EL (cell line): Measurements from ENCODE around the gene FAM193B.

Experiments used
- DNase-seq: peaks from one replicate; pipeline ENCODE4 v3.0.0-alpha.2; 2016

FAM193B gene

DNA sequence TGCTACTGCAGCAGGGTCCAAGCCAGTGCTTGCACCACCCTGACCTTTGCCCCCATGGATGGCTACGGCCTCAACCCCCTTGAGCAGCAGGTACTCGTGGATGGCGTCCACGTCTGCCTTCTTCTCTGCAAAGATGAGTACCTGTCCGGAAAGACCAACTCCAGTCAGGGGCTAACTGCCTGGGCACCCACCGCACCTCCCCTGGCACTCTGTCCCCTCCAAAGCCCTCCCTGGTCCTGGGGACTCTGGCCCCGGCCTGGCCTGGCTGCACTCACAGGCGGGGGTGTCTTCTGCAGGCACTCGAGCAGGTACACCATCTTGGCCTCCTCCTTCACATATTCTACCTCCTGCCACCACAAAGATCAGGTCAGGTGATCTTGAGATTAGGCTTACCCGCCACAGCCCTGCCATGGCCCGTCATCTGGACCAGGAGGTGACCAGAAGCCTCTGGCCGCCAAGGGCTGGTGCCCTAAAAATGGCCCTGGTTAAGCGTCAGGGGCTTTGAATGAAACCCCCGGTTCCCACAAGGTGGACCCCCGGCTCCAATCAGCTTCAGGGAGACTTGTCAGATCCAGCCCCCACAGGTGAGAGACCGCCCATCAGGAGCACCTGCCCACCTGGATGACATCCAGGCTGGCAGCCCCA is 41.5 kb downstream of the FAM193B start:
- no peak for DNase-seq

- no peak for DNase-seq
Observed at GRCh38 chr5:177511796-177512675, 42.3 kb downstream of the FAM193B start.

- DNase-seq, result no peak
Observed at GRCh38 chr5:177511181-177511580, 43.2 kb downstream of the FAM193B start.

DNA sequence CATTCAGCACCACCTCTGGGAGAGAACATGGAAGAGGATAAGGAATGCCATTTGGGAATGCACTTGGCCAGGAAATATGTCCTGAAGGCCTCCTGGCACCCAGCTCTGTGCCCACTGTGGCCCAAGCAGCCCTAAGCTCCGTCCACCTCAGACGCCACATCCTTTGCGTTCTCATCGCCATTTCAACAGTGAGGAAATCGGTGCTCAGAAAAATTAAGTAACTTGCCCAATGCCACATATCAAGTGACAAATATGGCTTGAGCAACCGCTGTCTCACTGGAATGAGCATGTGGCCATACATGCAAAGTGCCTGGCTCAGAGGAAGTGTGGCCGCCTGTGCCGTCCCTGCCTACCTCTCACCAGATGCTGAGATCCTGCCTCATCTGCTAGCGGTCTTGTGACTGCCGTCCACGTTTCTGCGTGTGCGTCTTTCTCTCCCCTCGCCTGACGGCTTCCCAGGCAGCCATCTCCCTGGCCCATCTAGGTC is 43.8 kb downstream of the FAM193B start:
- no peak for DNase-seq

- DNase-seq, result no peak
Observed at GRCh38 chr5:177509991-177510566, 44.3 kb downstream of the FAM193B start.

- DNase-seq, result no peak
Observed at GRCh38 chr5:177509381-177509951, 44.9 kb downstream of the FAM193B start, which contains the start of gene DOK3. Gene DOK3 (minus strand): TSS chr5:177509826. CDS start chr5:177509540, 286 bp downstream.

- DNase-seq, result no peak
Observed at GRCh38 chr5:177508837-177509236, 45.5 kb downstream of the FAM193B start.

DNA sequence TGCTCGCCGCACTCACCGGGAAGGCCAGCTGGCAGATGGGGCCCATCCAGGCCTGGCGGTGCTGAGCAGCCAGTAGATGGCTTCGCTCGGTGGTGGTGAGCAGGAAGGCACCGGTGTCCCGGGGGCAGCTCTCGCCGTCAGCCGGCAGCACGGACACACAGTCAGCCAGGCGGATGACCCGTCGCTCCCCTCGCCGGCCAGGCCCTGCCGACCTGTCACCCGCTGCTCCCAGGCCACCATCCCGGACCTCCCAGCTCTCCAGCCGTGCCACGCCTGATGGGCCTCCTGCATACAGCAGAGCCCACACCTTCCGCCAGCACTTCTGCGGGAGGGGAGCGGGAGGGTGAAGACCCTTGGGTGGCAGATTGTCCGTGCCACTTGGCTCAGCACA is 46.1 kb downstream of the FAM193B start:
- no peak for DNase-seq

- DNase-seq, result no peak
Observed at GRCh38 chr5:177507596-177508220, 46.7 kb downstream of the FAM193B start.

- no peak for DNase-seq
Observed at GRCh38 chr5:177507165-177507564, 47.2 kb downstream of the FAM193B start.

- DNase-seq, result no peak
Observed at GRCh38 chr5:177505075-177505474, 49.3 kb downstream of the FAM193B start.

DNA sequence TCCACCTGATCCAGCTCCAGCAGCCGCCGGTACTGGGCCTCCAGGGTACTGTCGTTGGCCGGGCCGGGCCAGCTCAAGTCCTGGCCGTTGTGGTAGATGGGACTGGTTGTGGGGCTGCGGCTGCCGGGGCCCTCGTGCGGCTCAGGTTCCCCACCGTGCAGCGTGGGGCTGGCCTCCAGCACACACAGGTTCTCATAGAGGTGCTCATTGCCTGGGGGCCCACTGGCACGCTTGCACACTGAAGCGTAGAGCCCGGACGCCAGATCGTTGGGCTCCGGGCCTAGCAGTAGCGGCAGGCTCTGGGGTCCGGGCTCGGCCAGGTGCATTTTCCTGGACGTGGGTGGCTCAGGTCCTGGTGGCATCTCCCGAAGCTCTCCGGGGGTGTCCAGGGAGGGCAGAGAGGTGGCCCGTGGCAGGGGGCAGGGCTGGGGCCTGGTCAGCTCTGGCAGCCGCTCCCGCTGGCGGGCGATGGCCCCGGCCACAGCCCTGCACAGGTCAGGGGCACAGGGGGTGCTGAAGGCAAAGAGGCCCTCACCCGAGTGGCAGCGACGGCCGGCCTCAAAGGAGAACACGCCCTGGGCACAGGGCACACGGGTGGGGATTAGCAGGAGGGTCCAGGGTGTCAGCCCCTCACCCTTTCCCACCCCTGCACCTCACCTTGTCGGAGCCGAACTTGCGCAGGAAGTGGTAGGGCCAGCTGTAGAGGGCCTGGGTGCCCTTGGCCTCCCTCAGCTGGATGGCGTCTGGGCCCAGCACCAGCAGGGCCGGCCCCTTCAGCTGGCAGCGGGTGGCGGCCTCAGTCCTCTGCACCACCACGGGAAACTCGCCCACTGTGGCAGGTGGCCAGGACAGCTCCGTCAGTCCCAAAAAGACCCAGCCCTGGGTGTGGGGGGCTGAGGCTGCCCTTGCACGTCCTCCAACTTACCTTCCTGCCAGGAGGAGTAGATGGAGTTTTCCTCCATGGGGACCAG is 50.0 kb downstream of the FAM193B start:
- DNase-seq, result no peak

GRCh38 chr5:177503351-177504085 is 50.8 kb downstream of the FAM193B start:
- DNase-seq, result no peak

DNA sequence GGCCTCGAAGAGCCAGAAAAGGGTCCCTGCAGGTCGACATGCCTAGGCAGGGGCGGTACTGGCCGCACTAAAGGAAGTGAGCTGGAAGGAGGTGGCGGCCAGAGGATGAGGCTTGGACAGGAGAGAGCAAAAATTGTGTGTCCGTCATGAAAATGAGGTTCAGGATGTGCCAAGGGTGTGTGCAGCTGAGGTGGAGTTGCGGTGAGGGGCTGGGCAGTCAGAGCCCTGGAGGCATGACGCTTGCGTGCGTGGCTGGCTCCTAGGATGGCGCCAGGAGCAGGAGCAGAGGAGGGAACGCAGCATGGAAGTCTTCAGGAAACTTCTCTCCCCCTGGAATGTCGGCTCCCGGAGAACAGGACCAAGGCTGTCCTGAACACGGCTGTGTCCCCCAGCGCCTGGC is 51.5 kb downstream of the FAM193B start:
- no peak for DNase-seq

DNA sequence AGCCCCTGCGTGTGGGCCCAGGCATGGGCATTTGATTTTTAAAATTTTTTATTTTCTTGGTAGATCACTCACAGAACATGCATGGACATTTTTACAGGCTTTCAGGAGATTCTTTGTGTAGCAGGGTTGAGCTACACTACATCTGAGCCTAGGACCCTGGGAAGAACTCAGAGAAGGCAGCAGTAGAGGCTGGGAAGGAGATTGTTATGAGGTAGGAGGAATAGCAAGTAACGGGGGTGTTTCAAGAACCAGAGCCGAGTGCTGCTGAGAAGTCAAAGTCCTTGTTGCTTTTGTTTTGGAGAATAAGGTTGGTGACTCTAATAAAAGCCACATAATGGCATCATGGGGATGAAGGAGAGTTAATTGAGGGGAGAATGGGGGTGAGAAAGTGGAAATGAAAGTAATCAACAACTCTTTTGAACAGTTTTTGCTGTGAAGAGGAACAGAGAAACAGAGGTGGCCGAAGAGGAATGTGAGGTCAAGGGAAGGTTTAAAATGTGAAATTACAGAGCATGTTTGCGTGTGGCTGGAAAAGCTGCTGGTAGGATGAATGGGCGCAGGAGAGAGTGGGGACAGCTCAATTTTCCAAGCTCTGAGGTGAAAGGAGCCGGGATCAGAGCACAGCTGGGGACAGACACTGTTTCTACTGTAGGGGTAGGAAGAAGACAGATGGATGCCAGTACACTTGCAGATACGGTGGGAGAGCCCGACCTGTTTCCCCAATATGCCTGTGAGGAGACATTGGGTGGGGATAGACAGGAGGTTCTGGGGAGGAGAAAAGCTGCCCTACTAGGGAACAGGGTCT is 52.3 kb downstream of the FAM193B start:
- DNase-seq, result no peak

DNA sequence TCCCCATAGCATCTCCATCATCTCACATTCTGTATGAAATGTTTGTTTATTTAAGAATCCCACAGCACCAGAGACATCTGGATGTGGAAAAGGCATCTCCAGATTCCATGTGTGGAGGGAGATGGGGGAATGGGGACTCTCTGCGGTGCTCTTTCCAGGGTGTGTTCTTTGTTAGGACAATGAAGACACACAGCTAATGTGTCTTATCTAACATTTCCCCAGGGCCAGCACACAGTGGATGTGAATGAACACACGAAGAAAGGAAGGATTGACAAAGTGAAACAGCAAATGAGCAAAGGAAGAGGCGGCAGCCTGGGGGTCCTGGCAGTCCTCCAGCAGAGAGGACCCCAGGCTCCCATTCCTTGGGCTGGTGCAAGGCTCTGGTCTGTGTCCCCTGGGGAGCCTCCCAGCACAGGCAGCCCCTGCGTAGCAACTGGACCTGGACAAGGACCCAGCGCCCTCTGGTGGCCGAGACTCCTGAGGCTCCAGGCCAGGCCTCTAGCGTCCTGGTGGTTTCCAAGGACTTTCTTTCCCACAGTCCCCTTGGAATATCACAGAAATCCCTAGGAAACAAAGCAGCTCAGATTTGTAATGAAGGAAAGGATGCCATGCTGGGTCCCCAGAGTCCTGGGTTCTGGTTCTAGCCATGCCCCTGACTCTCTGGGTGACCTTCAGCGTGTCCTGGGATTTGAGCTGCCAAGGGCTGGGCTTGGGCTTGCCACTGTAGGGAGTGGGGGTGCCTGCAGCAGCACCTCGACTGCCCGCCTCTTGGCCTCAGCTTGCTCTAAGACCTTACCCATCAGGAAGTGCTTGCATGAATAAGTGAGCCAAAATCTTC is 53.5 kb downstream of the FAM193B start:
- peak; percentile 82 for DNase-seq

GRCh38 chr5:177499842-177500241 is 54.5 kb downstream of the FAM193B start:
- no peak for DNase-seq

DNA sequence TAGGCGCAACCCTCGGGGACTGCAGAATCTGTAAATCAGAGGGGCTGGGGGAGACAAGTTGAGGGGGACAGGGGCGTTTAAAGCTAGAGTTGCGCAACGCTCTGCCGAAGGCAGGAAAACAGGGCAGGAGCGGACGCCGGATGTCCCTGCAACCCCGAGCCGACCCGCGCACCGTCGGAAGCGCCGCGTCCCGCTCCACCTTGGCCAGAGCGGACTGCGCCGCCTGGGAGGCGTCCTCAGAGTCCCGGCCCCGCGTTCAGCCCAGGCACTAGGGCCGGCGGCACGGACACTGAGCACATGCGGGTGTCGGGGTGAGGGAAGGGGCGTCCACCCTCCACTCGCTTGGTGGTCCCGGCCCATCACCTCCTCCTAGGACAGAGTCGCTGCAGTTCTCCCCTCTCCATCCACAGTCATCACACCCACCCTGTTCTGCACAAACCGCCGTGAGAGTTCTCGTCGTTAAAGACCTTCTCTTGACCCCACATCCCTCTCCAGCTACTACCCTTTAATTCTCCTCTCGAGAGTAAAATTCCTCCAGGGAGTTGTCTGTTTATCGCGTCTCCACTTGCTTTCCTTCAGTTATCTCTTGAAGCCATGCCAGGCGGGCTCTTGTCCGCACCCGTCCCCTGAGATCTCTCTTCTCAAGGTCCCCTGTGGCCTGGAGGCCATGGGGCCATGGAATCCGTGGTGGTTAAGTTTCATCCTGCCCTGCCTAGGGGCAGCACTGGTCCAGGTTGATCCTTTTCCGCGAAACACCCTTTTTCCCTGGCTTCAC is 56.2 kb downstream of the FAM193B start:
- DNase-seq, result no peak
